Measurements from ENCODE around the gene FAM135A. TPM values are rescaled to one million over a fixed set of nuclear protein-coding genes. Genes with fewer than 3 reads are reported as not detected.
"Not testable (repeated sequence)": the region's sequence is repeated elsewhere in the genome, so short reads cannot be mapped to it uniquely, and the experiment has no call there.

Gene FAM135A
- total and polyA plus RNA-seq, 2 experiments from 2014 or later = 11.5 to 27.1 TPM

- Histone ChIP-seq H3K27ac (no peak overlapping the region), H3K27me3 (no peaks in the 10 kb centered on the region), H3K9me3 (ENCODE audit: low read depth) (no peaks in the 10 kb centered on the region), H3K4me3 (no peak overlapping the region), H3K4me1 (ENCODE audit: low read depth) (no peaks in the 10 kb centered on the region), H3K36me3 (no peaks in the 10 kb centered on the region)
- DNase-seq (ENCODE audit: low read depth in 1 of 2, low spot score in 1 of 2) = no peak
- no peak for TF ChIP-seq CTCF (IDR thresholded peaks at IDR 0.05; ENCODE audit: low read depth, low read length)
Observed at GRCh38 chr6:70599187-70599586, 185.9 kb downstream of the FAM135A start.

- no peaks in the 10 kb centered on the region for H3K27me3 ChIP-seq
- H3K27ac ChIP-seq = no peak overlapping the region
- H3K4me1 ChIP-seq (ENCODE audit: low read depth) = no peaks in the 10 kb centered on the region
- no peaks in the 10 kb centered on the region for H3K36me3 ChIP-seq
- H3K4me3 ChIP-seq = no peak overlapping the region
- no peaks in the 10 kb centered on the region for H3K9me3 ChIP-seq (ENCODE audit: low read depth)
- no peak for DNase-seq (ENCODE audit: low read depth in 1 of 2, low spot score in 1 of 2)
- no peak for TF ChIP-seq CTCF (IDR thresholded peaks at IDR 0.05; ENCODE audit: low read depth, low read length)
Observed at GRCh38 chr6:70601014-70601413, 187.7 kb downstream of the FAM135A start.

DNA sequence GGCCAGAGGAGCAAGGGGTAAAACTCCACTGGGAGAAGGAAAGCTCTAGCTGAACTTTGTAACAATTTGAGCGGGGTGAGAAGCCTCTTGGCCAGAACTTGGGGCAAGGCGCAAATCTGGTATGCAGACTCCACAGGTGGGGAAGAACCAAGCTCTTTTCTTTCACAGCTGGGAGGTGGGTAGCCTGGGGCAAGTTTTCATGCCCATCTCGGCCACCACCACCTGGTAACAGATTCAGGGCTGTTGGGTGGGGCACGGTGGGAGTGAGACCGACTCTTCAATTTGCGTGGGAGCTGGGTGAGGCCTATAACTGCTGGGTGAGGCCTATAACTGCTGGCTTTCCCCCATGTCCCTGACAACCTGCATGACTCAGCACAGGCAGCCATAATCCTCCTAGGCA lies 190.9 kb downstream of the FAM135A start:
- Histone ChIP-seq H3K4me3 (no peak overlapping the region), H3K27me3 (no peaks in the 10 kb centered on the region), H3K36me3 (no peaks in the 10 kb centered on the region), H3K4me1 (ENCODE audit: low read depth) (no peaks in the 10 kb centered on the region), H3K27ac (no peak overlapping the region), H3K9me3 (ENCODE audit: low read depth) (no peaks in the 10 kb centered on the region)
- TF ChIP-seq CTCF (IDR thresholded peaks at IDR 0.05; ENCODE audit: low read depth, low read length) = no peak
- no peak for DNase-seq (ENCODE audit: low read depth in 1 of 2, low spot score in 1 of 2)

GRCh38 chr6:70607371-70607770 lies 194.1 kb downstream of the FAM135A start:
- H3K4me1 ChIP-seq (ENCODE audit: low read depth); H3K4me3 ChIP-seq; DNase-seq (ENCODE audit: low read depth in 1 of 2, low spot score in 1 of 2); H3K9me3 ChIP-seq (ENCODE audit: low read depth); H3K27ac ChIP-seq; H3K27me3 ChIP-seq; H3K36me3 ChIP-seq: not testable (repeated sequence)

DNA sequence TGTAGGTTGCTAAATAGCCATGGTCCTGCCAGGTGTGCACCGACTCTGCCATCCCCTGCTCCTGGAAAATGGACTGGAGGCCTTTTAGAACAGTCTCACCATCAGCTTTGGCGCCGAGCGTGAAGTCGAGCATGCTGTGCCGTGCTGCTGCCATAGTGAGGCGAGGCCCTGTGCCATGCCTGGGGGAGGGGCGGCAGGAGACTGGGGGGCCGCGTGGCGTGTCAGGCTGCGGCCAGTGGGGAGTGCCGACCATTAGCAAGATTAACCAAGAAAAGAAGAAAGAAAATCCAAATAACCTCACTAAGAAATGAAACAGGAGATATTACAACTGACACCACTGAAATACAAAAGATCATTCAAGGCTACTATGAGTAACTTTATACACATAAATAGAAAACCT lies 195.9 kb downstream of the FAM135A start:
- not testable (repeated sequence) for H3K27ac ChIP-seq; H3K9me3 ChIP-seq (ENCODE audit: low read depth); H3K4me1 ChIP-seq (ENCODE audit: low read depth); DNase-seq (ENCODE audit: low read depth in 1 of 2, low spot score in 1 of 2); H3K36me3 ChIP-seq; H3K4me3 ChIP-seq; H3K27me3 ChIP-seq

Other genes with a start within 250 kb of the FAM135A start
- 7.6 and 22.1 TPM in 2 replicates for gene COL9A1, start 110.4 kb upstream of the FAM135A start, total RNA-seq
- 11.2 and 20.6 TPM in 2 replicates for gene COL9A1, start 110.4 kb upstream of the FAM135A start, polyA plus RNA-seq
- gene SDHAF4, start 153.4 kb downstream of the FAM135A start, total RNA-seq = 11.0 and 20.5 TPM in 2 replicates
- 21.3 and 41.0 TPM in 2 replicates for gene SDHAF4, start 153.4 kb downstream of the FAM135A start, polyA plus RNA-seq